SHP77 (cell line): ENCODE results near the gene RABGEF1.
A peak's percentile ranks its signal among the peaks of the same experiment; 100 is the strongest.
"Not testable (repeated sequence)": the region's sequence is repeated elsewhere in the genome, so short reads cannot be mapped to it uniquely, and the experiment has no call there.

Experiments used
- DNase-seq, 2 experiments: peaks; one replicate each; lab custom pipeline; 2025; lab: John Stamatoyannopoulos, UW

RABGEF1 gene

GRCh38 chr7:66740302-66740979 is at the start of gene RABGEF1:
TSS of gene RABGEF1 (plus strand) at chr7:66740733. CDS start at chr7:66771900, 31,167 bp downstream.
- DNase-seq = peak; percentile 97 to 99

- no peak for DNase-seq
Observed at GRCh38 chr7:66693331-66693730, 47.2 kb upstream of the RABGEF1 start.

GRCh38 chr7:66694286-66694685 is 46.2 kb upstream of the RABGEF1 start:
- DNase-seq = no peak

DNA sequence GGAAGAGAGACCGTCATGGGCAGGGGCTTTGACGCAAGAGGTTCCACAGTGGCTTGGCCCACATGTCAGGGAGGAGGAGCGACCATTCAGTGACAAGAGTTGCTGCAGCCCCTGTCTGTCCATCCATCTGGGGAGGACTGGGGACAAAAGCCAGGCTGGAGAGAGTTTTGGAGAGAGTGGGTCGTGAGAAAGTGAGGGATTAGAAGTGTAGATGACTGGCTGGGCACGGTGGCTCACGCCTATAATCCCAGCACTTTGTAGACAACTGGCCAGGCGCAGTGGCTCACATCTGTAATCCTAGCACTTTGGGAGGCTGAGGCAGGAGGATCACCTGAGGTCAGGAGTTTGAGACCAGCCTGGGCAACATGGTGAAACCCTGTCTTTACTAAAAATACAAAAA is 45.1 kb upstream of the RABGEF1 start:
- not testable (repeated sequence) for DNase-seq

DNA sequence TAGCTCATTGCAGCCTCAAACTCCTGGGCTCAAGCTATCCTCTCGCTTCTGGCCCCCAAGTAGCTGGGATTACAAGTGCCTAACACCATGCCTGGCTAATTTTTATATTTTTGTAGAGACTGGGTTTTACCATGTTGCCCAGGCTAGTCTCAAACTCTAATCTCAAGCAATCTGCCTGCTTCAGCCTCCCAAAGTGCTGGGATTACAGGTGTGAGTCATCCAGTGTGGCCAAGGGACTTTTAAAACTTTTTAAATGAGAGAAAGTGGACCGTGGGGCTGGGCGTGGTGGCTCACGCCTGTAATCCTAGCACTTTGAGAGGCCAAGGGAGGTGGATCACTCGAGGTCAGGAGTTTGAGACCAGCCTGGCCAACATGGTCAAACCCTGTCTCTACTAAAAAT is 44.4 kb upstream of the RABGEF1 start:
- not testable (repeated sequence) for DNase-seq

DNA sequence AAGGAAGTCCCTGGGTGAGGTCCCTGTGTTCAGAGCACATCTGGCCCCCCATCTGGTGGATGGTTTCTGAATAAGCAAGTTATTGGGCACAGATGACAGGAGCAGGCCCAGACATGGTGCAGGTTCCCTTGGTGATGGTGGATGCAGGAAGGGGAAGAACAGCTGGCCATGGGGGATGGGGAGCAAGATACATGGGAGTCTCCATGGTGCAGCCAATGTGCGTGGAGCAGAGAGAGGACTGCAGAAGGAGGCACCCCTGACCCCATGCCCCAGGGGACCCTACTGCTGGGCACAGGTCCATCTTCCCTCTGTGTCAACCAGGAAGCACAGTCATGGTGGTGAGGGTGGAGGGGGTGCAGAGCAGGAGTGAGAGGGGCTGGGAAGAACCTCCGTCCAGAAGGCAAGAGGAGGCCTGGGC is 43.8 kb upstream of the RABGEF1 start:
- DNase-seq = peak in 1 of 2 experiments; percentile 15

GRCh38 chr7:66697449-66698438 is 42.8 kb upstream of the RABGEF1 start:
- DNase-seq = no peak

- no peak for DNase-seq
Observed at GRCh38 chr7:66698652-66699205, 41.8 kb upstream of the RABGEF1 start.

GRCh38 chr7:66699998-66700397 is 40.5 kb upstream of the RABGEF1 start:
- DNase-seq = no peak

GRCh38 chr7:66700633-66701131 is 39.9 kb upstream of the RABGEF1 start:
- no peak for DNase-seq

GRCh38 chr7:66707825-66708224 is 32.7 kb upstream of the RABGEF1 start:
- DNase-seq = no peak

DNA sequence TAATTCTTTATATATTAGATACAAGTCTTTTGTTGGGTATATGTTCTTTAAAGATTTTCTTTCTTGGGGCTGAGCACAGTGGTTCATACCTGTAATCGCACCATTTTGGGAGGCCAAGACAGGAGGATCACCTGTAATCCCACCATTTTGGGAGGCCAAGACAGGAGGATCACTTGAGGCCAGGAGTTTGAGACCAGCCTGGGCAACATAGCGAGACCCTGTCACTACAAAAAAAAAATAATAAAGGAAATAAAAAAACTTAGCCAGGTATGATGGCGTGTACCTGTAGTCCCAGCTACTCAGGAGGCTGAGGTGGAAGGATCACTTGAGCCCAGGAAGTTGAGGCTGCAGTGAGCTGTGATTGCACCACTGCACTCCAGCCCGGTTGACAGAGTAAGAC is 29.8 kb upstream of the RABGEF1 start:
- DNase-seq = not testable (repeated sequence)

DNA sequence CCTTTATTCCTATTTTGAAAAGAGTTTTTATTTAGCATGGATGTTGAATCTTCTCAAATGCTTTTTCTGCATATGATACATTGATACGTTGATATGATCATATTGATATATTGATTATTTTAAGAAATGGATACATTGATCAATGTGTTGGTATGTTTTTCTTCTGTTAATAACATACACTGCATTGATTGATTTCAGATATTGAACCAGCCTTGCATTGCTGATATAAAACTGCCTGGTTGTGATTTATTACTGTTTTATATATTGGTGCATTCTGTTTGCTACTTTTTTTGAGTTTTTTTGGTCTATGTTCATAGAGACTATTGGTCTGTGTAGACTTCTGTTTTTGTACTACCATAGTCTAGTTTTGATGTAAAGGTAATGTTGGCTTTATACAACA is 26.8 kb upstream of the RABGEF1 start:
- DNase-seq = no peak

GRCh38 chr7:66716634-66717033 is 23.9 kb upstream of the RABGEF1 start:
- DNase-seq = not testable (repeated sequence)

DNA sequence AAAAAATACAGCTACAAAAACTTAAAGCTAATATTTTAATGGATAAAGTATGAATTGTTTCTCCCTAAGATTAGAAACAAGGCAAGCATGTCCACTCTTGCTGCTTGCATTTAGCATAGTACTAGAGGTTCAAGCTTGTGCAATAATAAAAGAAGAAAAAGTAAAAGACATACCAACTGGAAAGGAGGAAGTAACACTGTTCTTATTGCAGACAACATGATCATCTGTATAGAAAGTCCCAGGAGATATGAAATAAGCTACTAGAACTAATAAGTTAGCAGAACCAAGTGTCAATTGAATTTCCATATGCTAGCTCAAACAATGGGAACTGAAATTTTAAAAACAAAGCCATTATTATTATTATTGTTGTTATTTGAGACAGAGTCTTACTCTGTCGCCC is 20.0 kb upstream of the RABGEF1 start:
- DNase-seq = no peak

DNA sequence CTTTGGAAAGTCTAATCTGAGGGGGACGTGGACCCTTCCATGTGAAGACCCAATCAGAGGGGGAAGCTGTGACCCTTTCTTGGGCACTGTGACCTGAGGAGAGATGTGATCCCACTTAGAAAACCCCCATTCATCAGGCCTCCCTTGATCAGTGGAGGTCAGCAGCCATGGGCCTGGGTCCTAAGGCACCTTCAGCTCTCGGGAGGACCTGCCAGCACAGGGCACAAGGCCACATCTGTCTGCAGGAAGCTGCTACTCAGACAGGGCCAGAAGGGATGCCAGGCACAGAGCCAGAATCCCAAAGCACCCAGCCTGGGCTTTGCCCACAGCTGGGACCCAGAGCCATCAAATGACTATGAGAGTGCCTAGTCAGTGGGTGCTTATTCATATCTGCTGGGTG is 14.7 kb upstream of the RABGEF1 start:
- no peak for DNase-seq

- DNase-seq = no peak
Observed at GRCh38 chr7:66727058-66727457, 13.5 kb upstream of the RABGEF1 start.

DNA sequence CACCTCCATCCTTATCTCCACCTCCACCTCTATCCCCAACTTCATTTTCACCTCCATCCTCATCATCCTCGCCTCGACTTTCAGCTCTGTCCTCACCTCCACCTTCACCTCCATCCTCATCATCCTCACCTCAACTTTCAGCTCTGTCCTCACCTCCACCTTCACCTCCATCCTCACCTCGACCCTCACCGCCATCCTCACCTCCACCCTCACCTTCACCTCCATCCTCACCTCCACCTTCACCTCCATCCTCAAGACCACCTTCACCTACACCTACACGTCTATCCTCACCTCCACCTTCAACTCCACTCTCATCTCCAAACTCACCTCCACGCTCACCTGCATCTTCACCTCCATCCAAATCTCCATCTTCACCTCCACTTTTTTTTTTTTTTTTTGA is 12.0 kb upstream of the RABGEF1 start:
- DNase-seq = no peak

DNA sequence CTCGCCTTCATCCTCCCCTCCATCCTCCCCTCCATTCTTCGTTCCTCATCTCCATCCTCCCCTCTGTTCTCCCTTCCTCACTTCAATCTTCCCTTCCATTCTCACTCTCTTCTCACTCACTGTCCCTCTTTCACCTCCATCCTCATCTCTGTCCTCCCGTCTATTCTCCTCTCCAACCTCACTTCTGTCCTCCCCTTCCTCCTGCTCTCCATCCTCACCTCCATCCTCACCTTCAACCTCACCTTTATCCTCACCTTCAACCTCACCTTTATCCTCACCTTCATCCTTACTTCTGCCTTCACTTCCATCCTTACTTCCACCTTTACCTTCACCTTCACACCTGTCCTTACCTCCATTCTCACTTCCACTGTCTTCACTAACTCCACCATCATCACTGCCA is 11.3 kb upstream of the RABGEF1 start:
- no peak for DNase-seq

DNA sequence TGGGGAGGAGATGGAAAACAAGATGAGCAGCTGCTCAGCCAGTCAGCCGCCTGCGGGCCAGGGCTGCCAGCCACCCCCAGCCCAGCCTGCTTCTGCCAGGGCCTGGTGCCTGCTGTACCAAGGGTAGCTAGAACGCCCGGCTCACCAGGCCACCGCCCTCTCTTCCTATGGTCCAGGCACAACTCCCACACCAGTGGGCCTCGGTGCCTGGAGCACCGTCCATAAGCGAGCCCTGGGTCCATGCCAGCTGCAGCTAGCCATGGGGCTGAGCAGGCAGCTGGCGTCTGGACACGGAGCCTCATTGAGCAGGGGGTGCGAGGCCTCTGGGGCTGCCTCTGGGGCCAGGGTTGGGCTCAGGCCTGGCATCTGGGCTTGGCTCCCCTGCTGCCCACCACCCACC is 8.5 kb upstream of the RABGEF1 start:
- DNase-seq = peak in 1 of 2 experiments; percentile 47

DNA sequence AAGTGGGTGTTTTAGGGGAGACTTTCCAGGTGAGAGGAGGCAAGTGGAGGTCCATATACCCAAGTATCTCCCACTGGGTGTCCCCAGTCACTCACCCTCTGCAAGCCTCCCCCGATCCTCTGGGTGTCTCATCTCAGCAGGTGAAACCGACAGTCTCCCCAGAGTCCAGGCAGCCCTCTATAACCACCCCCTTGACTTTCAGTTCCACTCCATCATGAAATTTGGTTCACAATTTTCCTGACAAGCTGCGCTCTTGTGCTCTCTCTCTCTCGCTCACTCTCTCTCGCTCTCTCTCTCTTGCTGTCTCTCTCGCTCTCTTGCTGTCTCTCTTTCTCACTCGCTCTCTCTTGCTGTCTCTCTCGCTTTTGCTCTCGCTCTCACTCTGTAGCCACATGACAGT is 8.1 kb upstream of the RABGEF1 start:
- DNase-seq = no peak

DNA sequence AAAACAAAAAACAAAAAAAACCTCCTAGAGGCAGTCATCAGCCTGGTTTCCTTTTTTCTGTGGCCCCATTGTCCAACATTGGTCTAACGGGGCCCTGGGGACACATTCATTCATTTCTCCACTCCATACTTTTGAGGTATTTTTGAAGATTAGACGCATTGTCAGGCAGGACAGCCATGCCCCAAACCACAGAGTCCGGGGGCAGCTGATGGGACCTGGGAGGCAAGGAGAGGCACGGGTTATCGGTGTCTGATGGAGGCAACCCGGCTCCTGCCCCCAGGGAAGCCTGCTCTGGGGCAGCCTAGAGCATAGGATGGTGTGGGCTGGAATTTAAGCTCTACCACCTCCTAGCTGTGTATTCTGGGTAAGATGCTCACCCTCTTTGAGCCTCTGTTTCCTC is 6.5 kb upstream of the RABGEF1 start:
- DNase-seq = no peak

DNA sequence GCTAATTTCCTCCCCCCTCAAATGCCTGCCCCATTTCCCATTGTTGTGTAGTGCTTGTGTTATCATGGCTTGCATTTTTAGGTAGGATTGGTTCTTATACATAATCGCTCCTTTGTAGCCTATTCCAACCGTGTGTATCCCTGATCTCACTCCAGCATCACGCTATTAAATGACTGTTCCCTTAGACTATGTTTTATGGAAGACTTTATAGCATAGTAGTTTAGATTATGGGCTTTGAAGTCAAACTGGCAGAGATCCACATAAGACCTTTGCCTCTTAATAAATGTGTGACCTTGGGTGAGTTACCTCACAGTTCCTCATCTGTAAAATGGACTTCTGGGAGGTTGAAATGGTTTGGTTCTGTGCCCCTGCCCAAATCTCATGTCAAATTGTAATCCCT is 5.4 kb upstream of the RABGEF1 start:
- no peak for DNase-seq
